ENCODE results near the gene ELF1. TPM values are rescaled to one million over a fixed set of nuclear protein-coding genes. Genes with fewer than 3 reads are reported as not detected.
"Not testable (repeated sequence)": the region's sequence is repeated elsewhere in the genome, so short reads cannot be mapped to it uniquely, and the experiment has no call there.

Gene ELF1
- total RNA-seq, 1 experiment from 2014 or later: 23.8 TPM

- DNase-seq (ENCODE audit: extremely low read depth, low read depth): no peak
These were observed 29.5 kb upstream of the ELF1 start for GRCh38 chr13:41048640-41049039.

DNA sequence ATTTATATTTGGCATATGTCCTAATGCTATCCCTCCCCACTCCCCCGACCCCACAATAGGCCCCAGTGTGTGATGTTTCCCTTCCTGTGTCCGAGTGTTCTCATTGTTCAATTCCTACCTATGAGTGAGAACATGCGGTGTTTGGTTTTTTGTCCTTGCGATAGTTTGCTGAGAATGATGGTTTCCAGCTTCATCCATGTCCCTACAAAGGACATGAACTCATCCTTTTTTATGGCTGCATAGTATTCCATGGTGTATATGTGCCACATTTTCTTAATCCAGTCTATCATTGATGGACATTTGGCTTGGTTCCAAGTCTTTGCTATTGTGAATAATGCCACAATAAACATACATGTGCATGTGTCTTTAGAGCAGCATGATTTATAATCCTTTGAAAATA, 23.3 kb upstream of the ELF1 start:
- DNase-seq (ENCODE audit: extremely low read depth, low read depth): not testable (repeated sequence)

- DNase-seq (ENCODE audit: extremely low read depth, low read depth): no peak
These were observed 21.6 kb upstream of the ELF1 start for GRCh38 chr13:41040584-41041334.

GRCh38 chr13:41039746-41040145, 20.6 kb upstream of the ELF1 start:
- DNase-seq (ENCODE audit: extremely low read depth, low read depth): no peak

DNA sequence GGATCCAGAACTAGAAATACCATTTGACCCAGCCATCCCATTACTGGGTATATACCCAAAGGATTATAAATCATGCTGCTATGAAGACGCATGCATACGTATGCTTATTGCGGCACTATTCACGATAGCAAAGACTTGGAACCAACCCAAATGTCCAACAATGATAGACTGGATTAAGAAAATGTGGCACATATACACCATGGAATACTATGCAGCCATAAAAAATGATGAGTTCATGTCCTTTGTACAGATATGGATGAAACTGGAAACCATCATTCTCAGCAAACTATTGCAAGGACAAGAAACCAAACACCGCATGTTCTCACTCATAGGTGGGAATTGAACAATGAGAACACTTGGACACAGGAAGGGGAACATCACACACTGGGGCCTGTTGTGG, 17.4 kb upstream of the ELF1 start:
- not testable (repeated sequence) for DNase-seq (ENCODE audit: extremely low read depth, low read depth)

DNA sequence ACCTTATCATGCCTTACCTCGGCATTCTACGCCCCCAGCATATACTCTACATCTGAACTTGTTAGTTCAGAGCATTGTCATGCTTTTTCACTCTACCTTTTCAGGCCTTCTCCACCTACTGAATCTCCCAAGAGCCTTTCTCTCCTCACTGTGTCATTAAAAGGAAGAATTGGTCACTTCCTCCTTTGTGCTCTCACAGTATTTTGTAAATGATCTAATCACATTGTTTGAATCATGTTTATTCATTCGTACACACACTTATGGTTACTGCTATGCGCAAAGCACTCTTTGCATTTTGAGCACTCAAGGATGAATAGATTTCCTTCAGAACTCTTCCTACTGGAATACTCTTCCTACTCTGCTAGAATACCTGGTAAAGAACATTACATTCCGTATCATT, 15.8 kb upstream of the ELF1 start:
- no peak for DNase-seq (ENCODE audit: extremely low read depth, low read depth)

DNA sequence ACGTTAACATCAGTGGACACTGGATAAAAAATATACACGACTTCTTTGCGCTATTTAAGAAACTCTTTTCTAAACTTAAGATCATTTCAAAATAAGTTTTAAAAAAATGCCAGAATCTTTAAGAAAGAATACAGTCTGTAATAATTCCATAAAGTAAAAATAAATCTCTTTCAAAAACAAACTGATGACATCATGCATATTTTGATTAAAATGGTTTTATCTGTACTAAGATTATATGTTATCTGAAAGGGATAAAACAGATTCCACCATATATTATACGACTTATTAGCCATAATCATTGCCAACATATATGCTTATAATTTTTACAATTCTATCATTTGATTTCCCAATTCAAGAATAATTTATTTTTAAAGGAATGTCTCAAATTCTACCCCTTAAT, 15.3 kb upstream of the ELF1 start:
- DNase-seq (ENCODE audit: extremely low read depth, low read depth): no peak

DNA sequence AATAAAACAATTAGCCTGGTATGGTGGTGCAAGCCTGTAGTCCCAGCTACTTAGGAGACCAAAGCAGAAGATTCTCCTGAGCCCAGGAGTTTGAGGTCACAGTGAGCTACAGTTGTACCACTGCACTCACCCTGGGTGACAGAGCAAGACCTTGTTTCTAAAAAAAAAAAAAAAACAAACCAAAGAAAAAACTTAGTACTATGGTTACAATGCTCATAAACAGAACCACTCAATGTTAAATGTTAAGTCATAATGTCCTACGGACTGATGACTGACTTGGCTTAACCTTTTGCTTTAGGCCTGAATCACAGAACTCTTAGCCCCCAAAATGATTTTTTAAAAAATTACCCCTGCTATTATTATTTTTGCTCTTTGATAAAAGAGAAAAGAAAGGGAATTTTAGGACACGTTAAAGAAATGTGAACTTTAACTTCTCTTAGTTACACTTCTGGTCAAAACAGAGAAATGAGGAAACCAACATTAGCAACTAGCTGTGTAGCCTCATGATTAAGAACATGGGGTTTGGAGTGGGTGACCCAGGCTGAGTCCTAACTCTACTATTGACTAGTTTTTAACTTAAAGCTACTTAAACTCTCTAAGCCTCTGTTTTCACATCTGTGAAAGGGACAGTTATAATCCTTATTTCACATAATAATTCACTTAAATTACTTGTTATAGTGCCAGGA, 13.7 kb upstream of the ELF1 start:
- DNase-seq (ENCODE audit: extremely low read depth, low read depth): no peak

- DNase-seq (ENCODE audit: extremely low read depth, low read depth): no peak
These were observed 10.5 kb upstream of the ELF1 start for GRCh38 chr13:41029629-41030028.

DNA sequence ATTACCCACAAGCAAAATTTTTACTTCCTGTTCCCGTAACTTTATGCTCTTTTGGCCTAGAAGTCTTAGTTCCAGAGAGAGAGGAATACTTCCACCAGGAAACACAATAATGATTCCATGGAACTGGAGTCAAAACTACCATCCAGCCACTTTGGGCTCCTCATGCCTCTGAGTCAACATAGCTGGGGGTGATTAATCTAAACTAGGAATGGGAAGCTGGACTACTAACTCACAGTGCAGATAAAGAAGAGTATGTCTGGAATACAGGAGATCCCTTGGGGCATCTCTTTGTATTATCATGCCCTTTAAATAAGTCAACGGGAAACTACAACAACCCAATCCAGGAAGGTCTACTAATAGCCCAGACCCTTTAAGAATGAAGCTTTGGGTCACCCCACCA, 8.9 kb upstream of the ELF1 start:
- DNase-seq (ENCODE audit: extremely low read depth, low read depth): no peak

DNA sequence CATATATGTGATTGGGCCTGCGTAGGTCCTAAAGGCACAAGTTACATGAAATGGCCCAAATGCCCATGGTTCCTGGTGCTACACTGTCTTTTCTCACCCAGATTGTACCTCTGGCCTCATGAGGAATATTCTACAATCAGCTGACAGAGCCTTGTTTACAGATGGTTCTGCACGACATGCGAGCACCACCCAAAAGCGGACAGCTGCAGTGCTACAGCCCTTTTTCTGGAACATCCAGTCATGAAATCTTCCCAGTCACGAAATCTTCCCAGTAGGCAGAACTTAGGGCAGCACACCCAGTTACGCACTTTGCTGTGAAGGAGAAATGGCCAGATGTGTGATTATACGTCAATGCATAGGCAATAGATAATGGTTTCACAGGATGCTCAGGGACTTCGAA, 7.7 kb upstream of the ELF1 start:
- DNase-seq (ENCODE audit: extremely low read depth, low read depth): no peak

- no peak for DNase-seq (ENCODE audit: extremely low read depth, low read depth)
These were observed 6.4 kb upstream of the ELF1 start for GRCh38 chr13:41025518-41025917.

DNA sequence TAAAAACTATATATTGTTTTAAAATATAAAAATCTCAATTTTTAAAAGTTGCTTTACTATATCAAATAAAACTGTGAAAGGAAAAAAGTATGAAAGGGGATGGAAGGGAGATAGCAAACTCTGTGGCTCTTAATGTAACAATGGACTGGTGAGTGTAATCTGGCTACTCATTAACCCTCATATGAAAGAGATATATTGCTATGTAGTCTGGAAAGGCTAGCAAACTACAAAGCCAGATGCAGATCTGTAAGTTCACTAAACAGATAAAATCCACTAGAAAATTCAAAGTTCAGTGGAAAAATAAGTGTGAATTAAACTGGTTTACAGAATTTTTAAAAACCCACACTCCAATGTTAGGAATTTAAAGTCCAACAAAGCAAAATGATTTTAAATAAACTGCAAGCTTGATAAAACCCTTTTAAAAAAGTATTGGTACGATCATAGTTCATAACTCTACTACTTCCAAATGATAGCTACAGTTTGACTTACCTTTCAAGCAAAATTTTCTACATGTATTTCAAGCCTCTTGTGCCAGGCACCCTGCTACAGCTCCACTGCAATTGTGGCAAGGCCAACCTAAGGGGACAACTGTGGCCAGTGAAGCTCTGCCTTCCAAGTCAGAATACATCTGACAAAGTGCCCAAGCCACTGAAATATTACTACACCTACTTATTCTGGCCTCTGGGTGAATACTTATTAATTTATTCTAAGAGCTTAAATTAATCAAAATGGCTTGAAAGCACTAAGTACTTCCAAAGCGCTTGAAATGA, 647 bp upstream of the ELF1 start:
- no peak for DNase-seq (ENCODE audit: extremely low read depth, low read depth)

DNA sequence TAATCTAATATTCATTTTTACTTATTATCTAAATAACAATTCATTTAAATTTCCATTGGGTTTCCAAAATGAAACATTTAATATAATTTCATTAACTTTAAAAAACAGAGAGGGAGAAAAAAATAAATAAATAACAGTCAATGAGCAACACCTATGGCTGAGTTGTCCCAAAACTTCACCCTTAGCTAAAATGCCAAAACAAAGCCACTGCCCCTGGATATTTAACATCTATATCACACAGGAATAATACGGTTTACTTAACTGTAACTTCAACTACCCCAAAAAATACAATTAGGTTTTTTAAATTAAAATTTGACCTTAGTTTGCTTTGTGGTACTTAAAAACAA, 541 bp downstream of the ELF1 start:
- DNase-seq (ENCODE audit: extremely low read depth, low read depth): no peak

- no peak for DNase-seq (ENCODE audit: extremely low read depth, low read depth)
These were observed 1.1 kb downstream of the ELF1 start for GRCh38 chr13:41017817-41018601.

DNA sequence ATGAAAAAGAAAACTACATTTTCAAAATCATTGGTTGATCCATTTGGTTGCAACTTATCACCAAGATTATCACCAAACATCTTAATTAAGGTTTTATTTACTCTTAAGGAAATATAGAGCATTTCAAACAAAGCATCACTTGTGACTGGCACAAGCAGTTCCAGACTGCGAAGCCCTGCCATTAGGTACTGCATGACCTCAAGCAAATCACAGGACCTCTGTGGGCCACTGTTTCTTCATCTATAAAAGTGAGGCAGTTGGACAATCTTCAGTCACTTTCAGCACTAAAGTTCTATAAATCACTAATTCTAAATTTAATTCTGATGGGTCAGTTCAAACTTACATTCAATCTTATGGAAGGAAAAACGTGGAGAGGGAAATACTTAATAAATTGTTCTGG, 2.0 kb downstream of the ELF1 start:
- no peak for DNase-seq (ENCODE audit: extremely low read depth, low read depth)

DNA sequence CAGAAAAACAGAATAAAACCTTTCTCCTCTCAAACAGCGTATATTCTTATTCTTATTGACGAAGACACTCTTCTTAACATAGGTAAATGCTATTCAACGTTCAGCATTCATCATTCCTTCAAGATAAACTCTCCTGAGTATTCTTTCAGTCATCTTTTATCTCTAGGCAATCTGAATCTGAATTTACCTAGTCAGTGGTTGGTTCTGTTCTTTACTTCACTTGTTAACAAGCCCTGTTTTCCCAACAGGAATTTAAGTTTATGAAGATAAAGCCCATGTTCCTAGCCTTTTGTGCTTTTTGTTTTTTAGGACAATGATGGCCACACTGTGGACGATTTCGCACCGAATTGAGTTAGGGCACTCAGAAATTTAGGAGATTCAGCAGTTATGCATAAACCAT, 3.2 kb downstream of the ELF1 start:
- no peak for DNase-seq (ENCODE audit: extremely low read depth, low read depth)

- DNase-seq (ENCODE audit: extremely low read depth, low read depth): no peak
These were observed 5.3 kb downstream of the ELF1 start for GRCh38 chr13:41013835-41014234.

- DNase-seq (ENCODE audit: extremely low read depth, low read depth): no peak
These were observed 6.6 kb downstream of the ELF1 start for GRCh38 chr13:41012536-41012935.

- DNase-seq (ENCODE audit: extremely low read depth, low read depth): no peak
These were observed 7.6 kb downstream of the ELF1 start for GRCh38 chr13:41011382-41011956.

Data from NCI-H460 (cell line).